ENCODE results near the gene PALD1.

DNA sequence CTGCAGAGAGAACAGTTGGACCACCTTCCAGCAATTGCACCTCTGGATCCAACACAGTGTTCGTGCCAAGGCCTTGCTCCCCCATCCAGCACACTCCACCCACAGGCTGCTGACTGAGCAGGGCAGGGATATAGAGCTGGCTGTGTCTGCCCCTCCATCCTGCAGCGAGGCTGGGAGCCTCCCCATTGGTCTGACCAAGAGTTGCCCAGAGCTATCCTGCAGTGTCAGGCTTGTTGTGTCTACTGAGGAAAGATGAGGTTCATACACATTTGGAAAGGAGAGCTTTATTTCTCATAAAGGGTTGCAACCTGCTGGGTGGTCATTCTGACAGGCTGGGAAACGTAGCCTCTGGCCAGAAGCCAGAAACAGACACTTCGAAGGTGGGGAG, 96.9 kb downstream of the PALD1 start:
- TF ChIP-seq CTCF (IDR thresholded peaks at IDR 0.05) (no peak), POLR2AphosphoS5 (IDR thresholded peaks at IDR 0.05) (no peak), POLR2A (IDR thresholded peaks at IDR 0.05) (no peak), EP300 (IDR thresholded peaks at IDR 0.05; ENCODE audit: low read depth) (no peak)
